ENCODE measurements around the gene IFI6.

The IFI6 gene

DNA sequence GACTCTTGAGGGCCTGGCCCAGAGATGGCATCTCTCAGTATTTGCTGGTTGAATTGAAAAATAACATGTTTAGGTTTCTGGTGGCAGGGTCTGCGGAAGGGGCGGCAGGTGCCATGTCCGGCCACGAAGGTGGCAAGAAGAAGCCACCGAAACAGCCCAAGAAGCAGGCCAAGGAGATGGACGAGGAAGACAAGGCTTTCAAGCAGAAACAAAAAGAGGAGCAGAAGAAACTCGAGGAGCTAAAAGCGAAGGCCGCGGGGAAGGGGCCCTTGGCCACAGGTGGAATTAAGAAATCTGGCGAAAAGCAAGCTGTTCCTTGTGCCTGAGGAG lies 22.7 kb downstream of the IFI6 start:
- H3K79me2 ChIP-seq (ENCODE audit: insufficient read depth, low read length) = no peaks in the 10 kb centered on the region
- no peaks in the 10 kb centered on the region for H3F3A ChIP-seq (ENCODE audit: insufficient read depth, low read length)

DNA sequence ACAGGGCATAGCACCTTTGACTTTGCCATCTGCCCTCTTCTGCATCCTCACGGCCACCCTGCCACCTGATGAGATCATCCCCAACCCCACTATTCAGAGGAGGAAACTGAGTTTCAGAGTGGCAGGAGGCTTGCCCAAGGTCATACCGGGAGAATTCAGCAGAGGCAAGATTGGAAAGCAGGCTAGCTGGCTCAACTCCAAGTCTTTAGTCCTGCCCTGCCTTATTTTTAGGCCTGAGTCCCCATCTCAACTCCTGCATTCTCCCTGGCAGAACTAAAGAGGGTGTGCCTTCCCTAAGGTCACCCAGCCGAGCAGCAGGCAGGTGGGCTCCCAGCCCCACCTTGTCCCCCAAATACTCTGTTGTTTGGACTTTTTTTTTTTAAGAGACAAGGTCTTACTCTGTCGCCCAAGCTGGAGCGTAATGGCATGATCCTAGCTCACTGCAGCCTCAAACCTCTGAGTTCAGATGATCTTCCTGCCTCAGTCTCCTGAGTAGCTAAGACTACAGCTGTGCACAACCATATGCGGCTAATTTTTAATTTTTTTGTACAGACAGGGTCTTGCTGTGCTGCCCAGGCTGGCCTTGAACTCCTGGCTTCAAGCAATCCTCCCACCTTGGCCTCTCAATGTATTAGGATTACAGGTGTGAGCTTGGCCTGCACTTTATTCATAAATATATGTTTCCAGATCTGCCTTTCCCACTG lies 23.2 kb downstream of the IFI6 start:
- no peak overlapping the region for H3K4me2 ChIP-seq (ENCODE audit: low read length)
- H3K79me2 ChIP-seq (ENCODE audit: insufficient read depth, low read length) = no peaks in the 10 kb centered on the region
- H2AFZ ChIP-seq (ENCODE audit: low read length) = no peak overlapping the region
- H3K4me3 ChIP-seq (ENCODE audit: low read depth, low read length, poor library complexity, severe bottlenecking) = no peak overlapping the region
- TF ChIP-seq, protein P1, sequence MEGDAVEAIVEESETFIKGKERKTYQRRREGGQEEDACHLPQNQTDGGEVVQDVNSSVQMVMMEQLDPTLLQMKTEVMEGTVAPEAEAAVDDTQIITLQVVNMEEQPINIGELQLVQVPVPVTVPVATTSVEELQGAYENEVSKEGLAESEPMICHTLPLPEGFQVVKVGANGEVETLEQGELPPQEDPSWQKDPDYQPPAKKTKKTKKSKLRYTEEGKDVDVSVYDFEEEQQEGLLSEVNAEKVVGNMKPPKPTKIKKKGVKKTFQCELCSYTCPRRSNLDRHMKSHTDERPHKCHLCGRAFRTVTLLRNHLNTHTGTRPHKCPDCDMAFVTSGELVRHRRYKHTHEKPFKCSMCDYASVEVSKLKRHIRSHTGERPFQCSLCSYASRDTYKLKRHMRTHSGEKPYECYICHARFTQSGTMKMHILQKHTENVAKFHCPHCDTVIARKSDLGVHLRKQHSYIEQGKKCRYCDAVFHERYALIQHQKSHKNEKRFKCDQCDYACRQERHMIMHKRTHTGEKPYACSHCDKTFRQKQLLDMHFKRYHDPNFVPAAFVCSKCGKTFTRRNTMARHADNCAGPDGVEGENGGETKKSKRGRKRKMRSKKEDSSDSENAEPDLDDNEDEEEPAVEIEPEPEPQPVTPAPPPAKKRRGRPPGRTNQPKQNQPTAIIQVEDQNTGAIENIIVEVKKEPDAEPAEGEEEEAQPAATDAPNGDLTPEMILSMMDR (IDR thresholded peaks at IDR 0.05; ENCODE audit: low read length) = no peak
- TF ChIP-seq EZH2 (IDR thresholded peaks at IDR 0.05; ENCODE audit: borderline replicate concordance, low read length) = no peak
- no peaks in the 10 kb centered on the region for H3K4me1 ChIP-seq (ENCODE audit: insufficient read depth, low read length, severe bottlenecking)
- H3K9ac ChIP-seq (ENCODE audit: low read length) = no peak overlapping the region
- no peaks in the 10 kb centered on the region for H3F3A ChIP-seq (ENCODE audit: insufficient read depth, low read length)
- no peaks in the 10 kb centered on the region for H3K36me3 ChIP-seq (ENCODE audit: insufficient read depth, low read length)
- no peaks in the 10 kb centered on the region for H4K20me1 ChIP-seq (ENCODE audit: insufficient read depth, low read length)
- H3K9me3 ChIP-seq (ENCODE audit: low read length) = no peaks in the 10 kb centered on the region
- H3K27ac ChIP-seq (ENCODE audit: low read depth, low read length, poor library complexity, severe bottlenecking) = no peak overlapping the region
- no peaks in the 10 kb centered on the region for H3K9me2 ChIP-seq (ENCODE audit: low read depth, low read length)
- no peaks in the 10 kb centered on the region for H3K27me3 ChIP-seq (ENCODE audit: insufficient read depth, low read length)

More for the DNA sequence above, 22.7 kb downstream of the IFI6 start:
- no peak overlapping the region for H3K4me2 ChIP-seq (ENCODE audit: low read length)
- no peak overlapping the region for H3K9ac ChIP-seq (ENCODE audit: low read length)
- H4K20me1 ChIP-seq (ENCODE audit: insufficient read depth, low read length) = no peaks in the 10 kb centered on the region
- H3K27ac ChIP-seq (ENCODE audit: low read depth, low read length, poor library complexity, severe bottlenecking) = no peak overlapping the region
- no peaks in the 10 kb centered on the region for H3K9me3 ChIP-seq (ENCODE audit: low read length)
- H2AFZ ChIP-seq (ENCODE audit: low read length) = no peak overlapping the region
- no peaks in the 10 kb centered on the region for H3K9me2 ChIP-seq (ENCODE audit: low read depth, low read length)
- no peak overlapping the region for H3K4me3 ChIP-seq (ENCODE audit: low read depth, low read length, poor library complexity, severe bottlenecking)
- no peaks in the 10 kb centered on the region for H3K27me3 ChIP-seq (ENCODE audit: insufficient read depth, low read length)
- H3K4me1 ChIP-seq (ENCODE audit: insufficient read depth, low read length, severe bottlenecking) = no peaks in the 10 kb centered on the region
- no peak for TF ChIP-seq EZH2 (IDR thresholded peaks at IDR 0.05; ENCODE audit: borderline replicate concordance, low read length)
- TF ChIP-seq, protein P1 (IDR thresholded peaks at IDR 0.05; ENCODE audit: low read length) = no peak
- no peaks in the 10 kb centered on the region for H3K36me3 ChIP-seq (ENCODE audit: insufficient read depth, low read length)

DNA sequence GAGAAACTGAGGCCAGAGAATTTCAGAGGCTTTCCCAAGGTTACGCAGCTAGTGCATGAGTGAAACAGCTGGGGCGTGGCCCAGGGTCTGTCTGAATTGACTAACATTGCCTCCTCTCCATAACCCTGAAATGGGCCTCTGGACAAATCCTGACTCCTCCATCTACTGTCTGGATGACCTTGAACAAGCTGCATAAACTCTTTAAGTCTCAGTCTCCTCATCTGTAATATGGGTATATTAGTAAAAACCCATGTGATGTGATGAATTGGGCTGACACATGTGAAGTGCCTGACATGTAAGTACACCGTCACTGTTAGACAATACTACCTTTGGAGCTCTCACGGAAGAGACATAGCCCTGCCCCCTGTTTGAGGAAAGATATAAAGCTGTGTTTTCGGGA lies 24.7 kb downstream of the IFI6 start:
- TF ChIP-seq, protein P1 (IDR thresholded peaks at IDR 0.05; ENCODE audit: low read length) = no peak
- no peak for TF ChIP-seq EZH2 (IDR thresholded peaks at IDR 0.05; ENCODE audit: borderline replicate concordance, low read length)
- no peaks in the 10 kb centered on the region for H3K9me3 ChIP-seq (ENCODE audit: low read length)
- H3K79me2 ChIP-seq (ENCODE audit: insufficient read depth, low read length) = no peaks in the 10 kb centered on the region
- H3K9ac ChIP-seq (ENCODE audit: low read length) = no peak overlapping the region
- no peak overlapping the region for H3K4me3 ChIP-seq (ENCODE audit: low read depth, low read length, poor library complexity, severe bottlenecking)
- no peak overlapping the region for H3K27ac ChIP-seq (ENCODE audit: low read depth, low read length, poor library complexity, severe bottlenecking)
- H3K4me2 ChIP-seq (ENCODE audit: low read length) = no peak overlapping the region
- H4K20me1 ChIP-seq (ENCODE audit: insufficient read depth, low read length) = no peaks in the 10 kb centered on the region
- no peaks in the 10 kb centered on the region for H3F3A ChIP-seq (ENCODE audit: insufficient read depth, low read length)
- no peaks in the 10 kb centered on the region for H3K27me3 ChIP-seq (ENCODE audit: insufficient read depth, low read length)
- H3K9me2 ChIP-seq (ENCODE audit: low read depth, low read length) = no peaks in the 10 kb centered on the region
- no peaks in the 10 kb centered on the region for H3K36me3 ChIP-seq (ENCODE audit: insufficient read depth, low read length)
- no peak overlapping the region for H2AFZ ChIP-seq (ENCODE audit: low read length)
- H3K4me1 ChIP-seq (ENCODE audit: insufficient read depth, low read length, severe bottlenecking) = no peaks in the 10 kb centered on the region
